H1 (cell line): ENCODE measurements around the gene TSPAN9. TPM values are rescaled to one million over a fixed set of nuclear protein-coding genes. Genes with fewer than 3 reads are reported as not detected.

Experiments used
- CTCF ChIA-PET: fragments of 300-600 bp; sonication (Branson Sonifier 250); formaldehyde crosslinking; loops from one replicate; lab custom pipeline; 2021; ENCODE audit not compliant: partially characterized antibody; lab: Charles Lee
- POLR2A ChIA-PET: fragments of 300-600 bp; sonication (Branson Sonifier 250); formaldehyde crosslinking; loops from one replicate; lab custom pipeline; 2021; ENCODE audit warnings: inconsistent platforms; ENCODE audit not compliant: partially characterized antibody; lab: Charles Lee
- DNase-seq, 2 experiments: peaks; one replicate each; pipeline versions ENCODE4 v3.0.0 to v3.0.0-alpha.2; 2010 to 2022; ENCODE audit warnings: low spot score in 2 of 2, low read depth in 1 of 2, mixed read lengths in 1 of 2
- FAIRE-seq: peaks from 2 replicates; lab custom pipeline; 2011; peaks lifted over from hg19 to GRCh38; lab: Jason Lieb, UNC
- H2AFZ ChIP-seq: 2 replicates; pipeline ENCODE4 v1.8.1; 2012; ENCODE audit warnings: low read length, inconsistent platforms
- H2AK5ac ChIP-seq: 2 replicates; pipeline ENCODE4 v1.6.1; 2013; ENCODE audit warnings: low read depth, low read length
- H2BK120ac ChIP-seq: replicated peaks from 2 replicates; pipeline ENCODE3; 2013; ENCODE audit warnings: low read depth, low read length, inconsistent platforms
- H2BK12ac ChIP-seq: 2 replicates; pipeline ENCODE4 v1.6.1; 2013; ENCODE audit warnings: low read depth, low read length
- H2BK15ac ChIP-seq: 2 replicates; pipeline ENCODE4 v1.6.1; 2013; ENCODE audit warnings: low read length
- H2BK20ac ChIP-seq: 2 replicates; pipeline ENCODE4 v1.6.1; 2013; ENCODE audit warnings: low read length
- H2BK5ac ChIP-seq: 2 replicates; pipeline ENCODE4 v1.6.1; 2013; ENCODE audit warnings: low read depth, low read length
- H3K14ac ChIP-seq: 2 replicates; pipeline ENCODE4 v1.6.1; 2013; ENCODE audit warnings: inconsistent platforms; ENCODE audit not compliant: insufficient read length
- H3K18ac ChIP-seq: 2 replicates; pipeline ENCODE4 v1.6.1; 2013; ENCODE audit warnings: low read length; ENCODE audit errors: extremely low read depth
- H3K23ac ChIP-seq: 2 replicates; pipeline ENCODE4 v1.6.1; 2013; ENCODE audit warnings: inconsistent platforms; ENCODE audit not compliant: insufficient read length
- H3K23me2 ChIP-seq: 2 replicates; pipeline ENCODE4 v1.6.1; 2013; ENCODE audit warnings: low read depth, low read length
- H3K27ac ChIP-seq: 2 replicates; pipeline ENCODE4 v1.6.1; 2011; ENCODE audit warnings: low read depth, low read length, inconsistent platforms
- H3K27me3 ChIP-seq, 4 experiments: replicated peaks in 1 of 4; 1 replicate in 1 of 4; 2 replicates in 3 of 4; pipeline versions ENCODE4 v1.6.1 to v1.8.1; 2011 to 2013; ENCODE audit warnings: low read length in 3 of 4, mild to moderate bottlenecking in 3 of 4, inconsistent platforms in 2 of 4, mixed read lengths in 2 of 4, moderate library complexity in 1 of 4; ENCODE audit not compliant: control insufficient read depth in 3 of 4, insufficient read depth in 3 of 4; ENCODE audit errors: extremely low read depth in 1 of 4
- H3K36me3 ChIP-seq, 4 experiments: 2 replicates each; pipeline versions ENCODE4 v1.6.1 to v1.8.1; 2011 to 2013; ENCODE audit warnings: mild to moderate bottlenecking in 4 of 4, low read length in 3 of 4, moderate library complexity in 2 of 4, control low read depth in 1 of 4, inconsistent platforms in 1 of 4; ENCODE audit not compliant: insufficient read depth in 4 of 4, control insufficient read depth in 2 of 4
- H3K4ac ChIP-seq: replicated peaks from 2 replicates; pipeline ENCODE3; 2013; ENCODE audit warnings: low read length, low read depth, mixed read lengths, inconsistent platforms; ENCODE audit not compliant: insufficient read length
- H3K4me1 ChIP-seq, 4 experiments: replicated peaks in 1 of 4; 1 replicate in 1 of 4; 2 replicates in 3 of 4; pipeline versions ENCODE4 v1.6.1 to v1.8.1; 2011 to 2013; ENCODE audit warnings: low read length in 3 of 4, inconsistent platforms in 2 of 4, mixed read lengths in 1 of 4; ENCODE audit not compliant: insufficient read depth in 4 of 4, control insufficient read depth in 3 of 4
- H3K4me2 ChIP-seq, 2 experiments: 2 replicates each; pipeline versions ENCODE4 v1.6.1 to v1.8.1; 2011 to 2013; ENCODE audit warnings: low read depth in 2 of 2, low read length in 2 of 2, control low read depth in 1 of 2, inconsistent platforms in 1 of 2, mild to moderate bottlenecking in 1 of 2; ENCODE audit not compliant: insufficient read depth in 1 of 2
- H3K4me3 ChIP-seq, 4 experiments: fragments of 200-600, 300-600 bp in 1 of 4; sonication (generic), shearing (Covaris generic), sonication (Bioruptor Twin) in 1 of 4; 2 replicates each; pipeline versions ENCODE4 v1.5.1 to v1.8.1; 2011 to 2016; ENCODE audit warnings: low read length in 4 of 4, low read depth in 3 of 4, control low read depth in 2 of 4, inconsistent platforms in 2 of 4, mild to moderate bottlenecking in 2 of 4, mixed read lengths in 1 of 4, moderate library complexity in 1 of 4; ENCODE audit not compliant: insufficient read depth in 2 of 4; ENCODE audit errors: extremely low read depth in 1 of 4
- H3K56ac ChIP-seq: replicated peaks from 2 replicates; pipeline ENCODE3; 2013; ENCODE audit warnings: low read depth, mild to moderate bottlenecking, mixed read lengths, low read length, inconsistent platforms; ENCODE audit not compliant: insufficient read length
- H3K79me1 ChIP-seq: 2 replicates; pipeline ENCODE4 v1.6.1; 2013; ENCODE audit warnings: low read depth, low read length, control low read depth
- H3K79me2 ChIP-seq, 2 experiments: 2 replicates each; pipeline versions ENCODE4 v1.6.1 to v1.8.1; 2012 to 2013; ENCODE audit warnings: low read length in 2 of 2, mild to moderate bottlenecking in 2 of 2, inconsistent platforms in 1 of 2; ENCODE audit not compliant: insufficient read depth in 2 of 2, control insufficient read depth in 1 of 2
- H3K9ac ChIP-seq, 4 experiments: replicated peaks in 1 of 4; 1 replicate in 1 of 4; 2 replicates in 3 of 4; pipeline versions ENCODE4 v1.6.1 to v1.8.1; 2011 to 2013; ENCODE audit warnings: low read depth in 3 of 4, low read length in 3 of 4, control low read depth in 2 of 4, mild to moderate bottlenecking in 2 of 4, moderate library complexity in 2 of 4, inconsistent platforms in 1 of 4; ENCODE audit errors: extremely low read depth in 1 of 4
- H3K9me3 ChIP-seq, 2 experiments: 2 replicates each; pipeline versions ENCODE4 v1.6.1 to v1.8.1; 2012 to 2013; ENCODE audit warnings: mild to moderate bottlenecking in 2 of 2, moderate library complexity in 2 of 2, control low read depth in 1 of 2, inconsistent platforms in 1 of 2, low read depth in 1 of 2, low read length in 1 of 2, mixed read lengths in 1 of 2; ENCODE audit not compliant: insufficient read depth in 2 of 2
- H4K20me1 ChIP-seq, 2 experiments: replicated peaks in 1 of 2; 2 replicates each; pipeline versions ENCODE3 to v1.8.1; 2011 to 2013; ENCODE audit warnings: inconsistent platforms in 2 of 2, low read length in 2 of 2, mild to moderate bottlenecking in 1 of 2; ENCODE audit not compliant: insufficient read depth in 2 of 2, control insufficient read depth in 1 of 2
- H4K5ac ChIP-seq: 2 replicates; pipeline ENCODE4 v1.6.1; 2013; ENCODE audit warnings: low read length, low read depth, mixed read lengths, inconsistent platforms; ENCODE audit not compliant: insufficient read length
- H4K8ac ChIP-seq: 2 replicates; pipeline ENCODE4 v1.8.0; 2013; ENCODE audit warnings: mild to moderate bottlenecking, moderate library complexity, low read length, inconsistent platforms; ENCODE audit not compliant: insufficient read depth; ENCODE audit errors: extremely low read depth
- H4K91ac ChIP-seq: replicated peaks from 2 replicates; pipeline ENCODE3; 2013; ENCODE audit warnings: low read length, mixed read lengths, inconsistent platforms; ENCODE audit not compliant: insufficient read length
- WGBS, 2 experiments: shearing (Covaris generic) in 1 of 2; methylation state at CpG; one replicate each; pipeline versions ENCODE4 v1.1.6 to v1.1.7; 2013 to 2015; ENCODE audit warnings: low lambda C conversion rate in 2 of 2, mixed read lengths in 2 of 2, inconsistent platforms in 1 of 2, low coverage in 1 of 2, missing lambda C conversion rate in 1 of 2; ENCODE audit not compliant: insufficient replicate concordance in 2 of 2, insufficient coverage in 1 of 2, insufficient read length in 1 of 2; ENCODE audit errors: extremely low coverage in 1 of 2, missing lambda C conversion rate in 1 of 2; 5-methylcytosine and 5-hydroxymethylcytosine counted together
- polyA plus RNA-seq, 7 experiments: library from polyadenylated mRNA; depleted of rRNA in 3 of 7; stranded (reverse) in 5 of 7; unstranded in 2 of 7; fragments of >200 nt in 5 of 7; fragments of 200-250 nt in 2 of 7; gene quantifications; 1 replicate in 5 of 7; 2 replicates in 1 of 7; 4 replicates in 1 of 7; pipeline versions ENCODE4 v1.2.1 to v1.2.3, GENCODE V29; 2011 to 2013; ENCODE audit warnings: missing spikeins in 2 of 7, mixed read lengths in 2 of 7
- total RNA-seq: library from RNA; stranded (reverse); fragmentation: NEBNext Ultra II Directional; extraction: Animal tissue kit (Norgen Biotek cat#: 25700); gene quantifications from 2 replicates; pipeline ENCODE4 v1.2.1, GENCODE V29; 2021

The TSPAN9 gene
- total and polyA plus RNA-seq, 2 of the 8 experiments (the other 6 are each of a cell fraction or from before 2014, with no cell fraction given): 11.5 to 29.1 TPM

- no peak overlapping the region for H2BK120ac ChIP-seq
- H4K8ac ChIP-seq: no peak overlapping the region
- no peaks in the 10 kb centered on the region for H3K9me3 ChIP-seq
- H2BK5ac ChIP-seq: 0 out of 2 replicates have a peak overlapping the region, but pooled peaks have one; percentile 16
- no peak overlapping the region for H3K27ac ChIP-seq
- H2BK15ac ChIP-seq: no peak overlapping the region
- H3K27me3 ChIP-seq: no peaks in the 10 kb centered on the region
- peak overlapping the region; percentile 24; the same call in 1 of the 2 replicates for H3K18ac ChIP-seq
- H3K79me1 ChIP-seq: no peaks in the 10 kb centered on the region; the same call in none of the 2 replicates
- H3K14ac ChIP-seq: no peak overlapping the region
- H3K23ac ChIP-seq: no peak overlapping the region
- ChIA-PET CTCF (interaction anchor here (0.6 to 16.6 kb wide), 11 partner anchors 9 to 124 kb away, joined by 3 to 300 read pairs (median 5); no protein-coding TSS in a partner anchor), POLR2A (interaction anchor here (0.8 kb wide), 1 partner anchor 38 kb away, joined by 3 read pairs; no protein-coding TSS in a partner anchor)
- H4K5ac ChIP-seq: no peak overlapping the region
- DNase-seq: no peak
- H3K23me2 ChIP-seq: 0 out of 2 replicates have a peak, but pooled peaks cover 2% of the 10 kb centered on the region
- WGBS, 2 experiments: 83% methylated on average over 15 of the region's 15 CpGs; no CpG with 5 or more reads in 1 of the 2 experiments
- no peaks in the 10 kb centered on the region for H3K79me2 ChIP-seq
- no peak overlapping the region for H2BK12ac ChIP-seq
- H3K4me2 ChIP-seq: no peak overlapping the region
- H2AFZ ChIP-seq: no peak overlapping the region
- H3K56ac ChIP-seq: no peak overlapping the region
- H3K36me3 ChIP-seq: no peaks in the 10 kb centered on the region
- no peak overlapping the region for H3K4ac ChIP-seq
- no peaks in the 10 kb centered on the region for H4K20me1 ChIP-seq
- no peak overlapping the region for H2BK20ac ChIP-seq
- FAIRE-seq: no peak
- H3K9ac ChIP-seq: no peak overlapping the region
- H4K91ac ChIP-seq: no peak overlapping the region
- H3K4me3 ChIP-seq: no peak overlapping the region
- peaks cover 7 to 20% (median 15%) of the 10 kb centered on the region in 4 experiments for H3K4me1 ChIP-seq
- H2AK5ac ChIP-seq: no peak overlapping the region
Measured at GRCh38 chr12:3155702-3156370, 78.7 kb downstream of the TSPAN9 start.
